IMR-90 (cell line): ENCODE measurements around the gene HAO2.

Source experiments
- CTCF ChIP-seq: conservative IDR thresholded peaks from 2 replicates; pipeline ENCODE4 v1.5.1; 2012; ENCODE audit warnings: mild to moderate bottlenecking, low read depth, low read length, improper control_type of control experiment
- MAFK ChIP-seq: IDR thresholded peaks from 2 replicates; pipeline ENCODE4 v1.6.1; 2012; ENCODE audit warnings: low read depth, low read length, improper control_type of control experiment
- MXI1 ChIP-seq: IDR thresholded peaks from 2 replicates; pipeline ENCODE4 v1.6.1; 2012; ENCODE audit warnings: low read depth, mild to moderate bottlenecking, low read length, moderate library complexity, borderline replicate concordance
- RAD21 ChIP-seq: IDR thresholded peaks from 2 replicates; pipeline ENCODE4 v1.6.1; 2012; ENCODE audit warnings: low read length, improper control_type of control experiment
- SMC3 ChIP-seq: fragments of 150-350 bp; IDR thresholded peaks from 2 replicates; pipeline ENCODE4 v1.6.1; 2016; ENCODE audit warnings: low read depth, mild to moderate bottlenecking, antibody characterized with exemption, low read length, moderate library complexity

GRCh38 chr1:119429687-119430086, 61.1 kb downstream of the HAO2 start:
- TF ChIP-seq SMC3 (no peak), CTCF (no peak), MXI1 (no peak), MAFK (no peak), RAD21 (no peak)
